Neural progenitor cell (in vitro differentiated cells): ENCODE measurements around the gene NUDT3.

ENCODE experiments used
- EZH2 ChIP-seq: fragments of 200-600 bp; sonication (generic); IDR thresholded peaks from 2 replicates; pipeline ENCODE4 v1.6.1; 2017; ENCODE audit warnings: antibody characterized with exemption, mild to moderate bottlenecking, moderate library complexity
- EZH2phosphoT487 ChIP-seq: fragments of 200-600 bp; sonication (generic); IDR thresholded peaks from 2 replicates; pipeline ENCODE4 v1.6.1; 2017; ENCODE audit warnings: antibody characterized with exemption
- TF ChIP-seq, protein P1 (sequence below): fragments of 200-600 bp; sonication (generic); IDR thresholded peaks from 2 replicates; pipeline ENCODE4 v1.5.1; 2017; ENCODE audit warnings: antibody characterized with exemption, mild to moderate bottlenecking

- TF ChIP-seq, protein P1, sequence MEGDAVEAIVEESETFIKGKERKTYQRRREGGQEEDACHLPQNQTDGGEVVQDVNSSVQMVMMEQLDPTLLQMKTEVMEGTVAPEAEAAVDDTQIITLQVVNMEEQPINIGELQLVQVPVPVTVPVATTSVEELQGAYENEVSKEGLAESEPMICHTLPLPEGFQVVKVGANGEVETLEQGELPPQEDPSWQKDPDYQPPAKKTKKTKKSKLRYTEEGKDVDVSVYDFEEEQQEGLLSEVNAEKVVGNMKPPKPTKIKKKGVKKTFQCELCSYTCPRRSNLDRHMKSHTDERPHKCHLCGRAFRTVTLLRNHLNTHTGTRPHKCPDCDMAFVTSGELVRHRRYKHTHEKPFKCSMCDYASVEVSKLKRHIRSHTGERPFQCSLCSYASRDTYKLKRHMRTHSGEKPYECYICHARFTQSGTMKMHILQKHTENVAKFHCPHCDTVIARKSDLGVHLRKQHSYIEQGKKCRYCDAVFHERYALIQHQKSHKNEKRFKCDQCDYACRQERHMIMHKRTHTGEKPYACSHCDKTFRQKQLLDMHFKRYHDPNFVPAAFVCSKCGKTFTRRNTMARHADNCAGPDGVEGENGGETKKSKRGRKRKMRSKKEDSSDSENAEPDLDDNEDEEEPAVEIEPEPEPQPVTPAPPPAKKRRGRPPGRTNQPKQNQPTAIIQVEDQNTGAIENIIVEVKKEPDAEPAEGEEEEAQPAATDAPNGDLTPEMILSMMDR: no peak
- no peak for TF ChIP-seq EZH2
- no peak for TF ChIP-seq EZH2phosphoT487
Observed at GRCh38 chr6:34370361-34370760, 22.1 kb downstream of the NUDT3 start.
